Measurements from ENCODE around the gene TPI1. TPM values are rescaled to one million over a fixed set of nuclear protein-coding genes. Genes with fewer than 3 reads are reported as not detected.

TPI1 gene
- total RNA-seq, 2 donors from 2014 or later, result 805 to 1,294 TPM

- Mint-ChIP-seq H3K27me3 (ENCODE audit: insufficient read depth) (no peaks in the 10 kb centered on the region), H3K9me3 (no peaks in the 10 kb centered on the region), H3K4me1 (peaks cover 25% of the 10 kb centered on the region), H3K4me3 (peak overlapping the region; percentile 88), H3K36me3 (ENCODE audit: low read depth) (peaks cover 50% of the 10 kb centered on the region), H3K27ac (peak overlapping the region; percentile 98)
- no peaks in the 10 kb centered on the region for H3K27me3 ChIP-seq (ENCODE audit: control insufficient read depth, insufficient read depth, low read length, poor library complexity, severe bottlenecking)
- H3K4me1 ChIP-seq (ENCODE audit: control insufficient read depth, insufficient read depth, low read length), result peaks cover 2% of the 10 kb centered on the region
- H3K27ac ChIP-seq (ENCODE audit: low read depth, low read length), result no peak overlapping the region
- WGBS, 2 experiments (ENCODE audit: insufficient coverage in 1 of 2, insufficient read length in 1 of 2), result 100% methylated on average over 1 of the region's 1 CpG
- no peaks in the 10 kb centered on the region for H3K9me3 ChIP-seq (ENCODE audit: control insufficient read depth, low read length)
- no peak for DNase-seq
- peaks cover 54% of the 10 kb centered on the region for H3K36me3 ChIP-seq (ENCODE audit: control insufficient read depth, insufficient read depth, low read length)
- no peak for TF ChIP-seq CTCF (conservative IDR thresholded peaks at IDR 0.05)
- peak overlapping the region; percentile 92 for H3K4me3 ChIP-seq (ENCODE audit: low read length)
- peak overlapping the region; percentile 54 for H3K9ac ChIP-seq (ENCODE audit: extremely low read depth, low read length, poor library complexity, severe bottlenecking)
Measured at GRCh38 chr12:6853626-6854025, 13.7 kb upstream of the TPI1 start.

- no peaks in the 10 kb centered on the region for H3K27me3 ChIP-seq (ENCODE audit: control insufficient read depth, insufficient read depth, low read length, poor library complexity, severe bottlenecking)
- no peak overlapping the region for H3K9ac ChIP-seq (ENCODE audit: extremely low read depth, low read length, poor library complexity, severe bottlenecking)
- no peaks in the 10 kb centered on the region for H3K9me3 ChIP-seq (ENCODE audit: control insufficient read depth, low read length)
- H3K4me3 Mint-ChIP-seq, result peak overlapping the region; percentile 88
- H3K9me3 Mint-ChIP-seq, result no peaks in the 10 kb centered on the region
- peak overlapping the region; percentile 14 for H3K27ac Mint-ChIP-seq
- H3K27ac ChIP-seq (ENCODE audit: low read depth, low read length), result no peak overlapping the region
- DNase-seq, result no peak
- peaks cover 54% of the 10 kb centered on the region for H3K36me3 ChIP-seq (ENCODE audit: control insufficient read depth, insufficient read depth, low read length)
- no peak for TF ChIP-seq CTCF (conservative IDR thresholded peaks at IDR 0.05)
- peaks cover 25% of the 10 kb centered on the region for H3K4me1 Mint-ChIP-seq
- H3K36me3 Mint-ChIP-seq (ENCODE audit: low read depth), result peaks cover 51% of the 10 kb centered on the region
- H3K4me1 ChIP-seq (ENCODE audit: control insufficient read depth, insufficient read depth, low read length), result peaks cover 2% of the 10 kb centered on the region
- H3K4me3 ChIP-seq (ENCODE audit: low read length), result peak overlapping the region; percentile 92
- WGBS, 2 experiments (ENCODE audit: insufficient coverage in 1 of 2, insufficient read length in 1 of 2), result 81 to 89% methylated on average over 5 to 6 of the region's 6 CpGs
- H3K27me3 Mint-ChIP-seq (ENCODE audit: insufficient read depth), result no peaks in the 10 kb centered on the region
Measured at GRCh38 chr12:6854036-6854435, 13.3 kb upstream of the TPI1 start.

GRCh38 chr12:6855322-6855721 is 12.0 kb upstream of the TPI1 start:
- Mint-ChIP-seq H3K4me3 (no peak overlapping the region), H3K27me3 (ENCODE audit: insufficient read depth) (no peaks in the 10 kb centered on the region), H3K4me1 (peaks cover 20% of the 10 kb centered on the region), H3K9me3 (no peaks in the 10 kb centered on the region), H3K36me3 (ENCODE audit: low read depth) (peaks cover 55% of the 10 kb centered on the region), H3K27ac (peak overlapping the region; percentile 26)
- H3K4me1 ChIP-seq (ENCODE audit: control insufficient read depth, insufficient read depth, low read length), result peaks cover 2% of the 10 kb centered on the region
- WGBS, 2 experiments (ENCODE audit: insufficient coverage in 1 of 2, insufficient read length in 1 of 2), result 93 to 97% methylated on average over 11 to 14 of the region's 14 CpGs
- no peaks in the 10 kb centered on the region for H3K27me3 ChIP-seq (ENCODE audit: control insufficient read depth, insufficient read depth, low read length, poor library complexity, severe bottlenecking)
- H3K9me3 ChIP-seq (ENCODE audit: control insufficient read depth, low read length), result no peaks in the 10 kb centered on the region
- H3K9ac ChIP-seq (ENCODE audit: extremely low read depth, low read length, poor library complexity, severe bottlenecking), result no peak overlapping the region
- peaks cover 51% of the 10 kb centered on the region for H3K36me3 ChIP-seq (ENCODE audit: control insufficient read depth, insufficient read depth, low read length)
- no peak for TF ChIP-seq CTCF (conservative IDR thresholded peaks at IDR 0.05)
- no peak overlapping the region for H3K4me3 ChIP-seq (ENCODE audit: low read length)
- H3K27ac ChIP-seq (ENCODE audit: low read depth, low read length), result no peak overlapping the region
- no peak for DNase-seq
